ENCODE results near the gene ZNF628. TPM values are rescaled to one million over a fixed set of nuclear protein-coding genes. Genes with fewer than 3 reads are reported as not detected.

The ZNF628 gene
- polyA plus RNA-seq, 3 donors = 0.50 to 3.1 TPM; not detected in 1

DNA sequence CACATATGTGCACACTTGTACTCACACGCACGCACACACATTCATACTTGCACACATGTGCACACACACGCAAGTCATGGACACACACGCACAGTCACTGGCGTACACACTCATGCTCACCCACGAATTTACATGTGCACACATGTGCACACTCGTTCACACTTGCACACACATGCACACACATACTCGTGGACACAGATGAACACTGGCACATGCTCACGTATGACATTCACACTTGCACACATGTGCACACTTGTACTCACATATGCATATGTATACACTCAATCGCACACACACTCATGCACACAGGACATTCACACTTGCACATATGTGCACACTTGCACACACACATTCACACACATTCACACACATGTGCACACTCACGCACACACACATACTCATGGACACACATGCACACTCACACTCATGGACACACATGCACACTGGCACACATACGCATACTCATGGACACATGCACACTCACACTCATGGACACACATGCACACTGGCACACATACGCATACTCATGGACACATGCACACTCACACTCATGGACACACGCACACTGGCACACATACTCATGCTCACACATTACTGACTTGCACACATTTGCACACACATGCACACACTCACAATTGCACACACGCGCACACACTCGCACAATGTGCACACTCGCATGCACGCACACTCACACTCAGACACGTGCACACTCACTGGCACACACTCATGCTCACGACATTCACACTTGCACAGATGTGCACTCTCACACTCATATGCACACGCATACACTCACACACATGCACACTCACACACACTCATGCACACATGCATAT is 51.0 kb downstream of the ZNF628 start:
- Histone ChIP-seq H3K27ac (ENCODE audit: low read depth in 1 of 2, low read length in 2 of 2) (no peak overlapping the region), H4K20me1 (ENCODE audit: insufficient read depth, low read length) (no peaks in the 10 kb centered on the region), H2AFZ (ENCODE audit: insufficient read depth, low read depth, low read length, poor library complexity, severe bottlenecking) (no peak overlapping the region), H3K79me2 (ENCODE audit: insufficient read depth, low read length) (no peaks in the 10 kb centered on the region), H3K4me1 (ENCODE audit: control insufficient read depth in 1 of 2, insufficient read depth in 2 of 2, low read length in 2 of 2) (no peaks in the 10 kb centered on the region), H3K4me2 (replicated peaks; ENCODE audit: extremely low read depth, low read length, poor library complexity, severe bottlenecking) (no peak overlapping the region), H3K4me3 (replicated peaks in 1 of 3; ENCODE audit: low read depth in 2 of 3, low read length in 3 of 3) (no peak overlapping the region), H3K9me3 (replicated peaks in 1 of 2; ENCODE audit: control insufficient read depth in 1 of 2, insufficient read depth in 1 of 2, low read length in 2 of 2) (peaks cover 0 to 6% of the 10 kb centered on the region in 2 donors), H3K9ac (ENCODE audit: insufficient read depth, low read length, poor library complexity, severe bottlenecking) (no peak overlapping the region), H3K27me3 (ENCODE audit: control insufficient read depth in 2 of 2, insufficient read depth in 2 of 2, low read length in 2 of 2) (no peaks in the 10 kb centered on the region), H3K36me3 (replicated peaks in 1 of 2; ENCODE audit: control insufficient read depth in 1 of 2, insufficient read depth in 2 of 2, low read length in 2 of 2) (no peaks in the 10 kb centered on the region)
- Mint-ChIP-seq H3K9me3 (no peaks in the 10 kb centered on the region), H3K4me1 (no peaks in the 10 kb centered on the region), H3K27me3 (ENCODE audit: low read depth in 3 of 3) (peaks cover 2 to 8% (median 4%) of the 10 kb centered on the region in 3 donors), H3K36me3 (no peaks in the 10 kb centered on the region), H3K4me3 (no peak overlapping the region), H3K27ac (no peak overlapping the region)
- intact Hi-C loops (cut with micrococcal nuclease) = no loop called here
- 90% methylated on average over 20 of the region's 22 CpGs for WGBS (ENCODE audit: insufficient coverage)
- TF ChIP-seq, protein P1, sequence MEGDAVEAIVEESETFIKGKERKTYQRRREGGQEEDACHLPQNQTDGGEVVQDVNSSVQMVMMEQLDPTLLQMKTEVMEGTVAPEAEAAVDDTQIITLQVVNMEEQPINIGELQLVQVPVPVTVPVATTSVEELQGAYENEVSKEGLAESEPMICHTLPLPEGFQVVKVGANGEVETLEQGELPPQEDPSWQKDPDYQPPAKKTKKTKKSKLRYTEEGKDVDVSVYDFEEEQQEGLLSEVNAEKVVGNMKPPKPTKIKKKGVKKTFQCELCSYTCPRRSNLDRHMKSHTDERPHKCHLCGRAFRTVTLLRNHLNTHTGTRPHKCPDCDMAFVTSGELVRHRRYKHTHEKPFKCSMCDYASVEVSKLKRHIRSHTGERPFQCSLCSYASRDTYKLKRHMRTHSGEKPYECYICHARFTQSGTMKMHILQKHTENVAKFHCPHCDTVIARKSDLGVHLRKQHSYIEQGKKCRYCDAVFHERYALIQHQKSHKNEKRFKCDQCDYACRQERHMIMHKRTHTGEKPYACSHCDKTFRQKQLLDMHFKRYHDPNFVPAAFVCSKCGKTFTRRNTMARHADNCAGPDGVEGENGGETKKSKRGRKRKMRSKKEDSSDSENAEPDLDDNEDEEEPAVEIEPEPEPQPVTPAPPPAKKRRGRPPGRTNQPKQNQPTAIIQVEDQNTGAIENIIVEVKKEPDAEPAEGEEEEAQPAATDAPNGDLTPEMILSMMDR (IDR thresholded peaks at IDR 0.05) = no peak
- DNase-seq = no peak

DNA sequence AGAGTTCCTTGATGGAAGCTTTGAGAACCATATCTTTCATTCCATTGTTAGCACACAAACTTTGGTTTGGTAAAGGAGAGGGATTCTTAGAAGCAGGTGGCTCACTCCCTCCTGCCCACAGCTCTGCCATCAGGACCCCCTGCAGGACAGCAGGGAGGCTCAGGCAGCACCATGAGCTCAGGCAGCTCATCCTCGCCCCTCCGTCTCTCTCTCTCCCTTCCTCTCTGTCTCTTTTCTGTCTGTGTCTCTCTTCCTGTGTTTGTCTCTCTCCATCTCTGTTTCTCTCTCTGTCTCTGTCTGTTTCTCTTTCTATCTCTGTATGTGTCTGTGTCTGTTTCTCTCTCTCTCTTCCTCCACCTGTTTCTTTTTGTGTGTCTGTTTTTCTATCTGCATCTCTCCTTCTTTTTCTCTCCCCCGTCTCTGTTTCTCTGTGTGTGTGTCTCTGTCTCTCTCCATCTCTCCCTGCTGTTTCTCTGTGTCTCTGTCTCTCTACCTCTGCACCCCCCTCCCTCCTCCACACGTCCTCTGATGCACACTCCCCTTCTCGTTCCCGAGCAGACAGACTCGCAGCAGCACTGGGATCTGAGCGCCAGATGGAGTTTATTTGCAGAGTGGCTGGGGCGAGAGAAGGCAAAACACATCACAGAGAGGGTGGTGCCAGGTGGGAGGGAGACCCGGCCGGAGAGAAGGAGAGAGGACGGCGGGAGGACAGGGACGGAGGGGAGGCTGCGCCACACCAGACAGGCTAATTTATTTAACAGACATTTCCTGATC is 51.8 kb downstream of the ZNF628 start:
- no peak overlapping the region for H3K4me3 ChIP-seq (replicated peaks in 1 of 3; ENCODE audit: low read depth in 2 of 3, low read length in 3 of 3)
- H3K9me3 Mint-ChIP-seq = no peaks in the 10 kb centered on the region
- peaks cover 0 to 5% (median 4%) of the 10 kb centered on the region in 3 donors for H3K27me3 Mint-ChIP-seq (ENCODE audit: low read depth in 3 of 3)
- no peak overlapping the region for H3K27ac ChIP-seq (ENCODE audit: low read depth in 1 of 2, low read length in 2 of 2)
- H3K79me2 ChIP-seq (ENCODE audit: insufficient read depth, low read length) = no peaks in the 10 kb centered on the region
- no peaks in the 10 kb centered on the region for H3K4me1 Mint-ChIP-seq
- no peaks in the 10 kb centered on the region for H3K36me3 Mint-ChIP-seq
- intact Hi-C loops (cut with micrococcal nuclease) = no loop called here
- TF ChIP-seq, protein P1 (IDR thresholded peaks at IDR 0.05) = no peak
- peaks cover 0 to 6% of the 10 kb centered on the region in 2 donors for H3K9me3 ChIP-seq (replicated peaks in 1 of 2; ENCODE audit: control insufficient read depth in 1 of 2, insufficient read depth in 1 of 2, low read length in 2 of 2)
- no peak overlapping the region for H3K9ac ChIP-seq (ENCODE audit: insufficient read depth, low read length, poor library complexity, severe bottlenecking)
- H2AFZ ChIP-seq (ENCODE audit: insufficient read depth, low read depth, low read length, poor library complexity, severe bottlenecking) = no peak overlapping the region
- H3K4me3 Mint-ChIP-seq = no peak overlapping the region
- H3K27me3 ChIP-seq (ENCODE audit: control insufficient read depth in 2 of 2, insufficient read depth in 2 of 2, low read length in 2 of 2) = no peaks in the 10 kb centered on the region
- H3K4me2 ChIP-seq (replicated peaks; ENCODE audit: extremely low read depth, low read length, poor library complexity, severe bottlenecking) = no peak overlapping the region
- 86% methylated on average over 8 of the region's 15 CpGs for WGBS (ENCODE audit: insufficient coverage)
- H4K20me1 ChIP-seq (ENCODE audit: insufficient read depth, low read length) = no peaks in the 10 kb centered on the region
- H3K27ac Mint-ChIP-seq = no peak overlapping the region
- H3K4me1 ChIP-seq (ENCODE audit: control insufficient read depth in 1 of 2, insufficient read depth in 2 of 2, low read length in 2 of 2) = no peaks in the 10 kb centered on the region
- DNase-seq = no peak
- H3K36me3 ChIP-seq (replicated peaks in 1 of 2; ENCODE audit: control insufficient read depth in 1 of 2, insufficient read depth in 2 of 2, low read length in 2 of 2) = no peaks in the 10 kb centered on the region
